GM21390 (cell line): ENCODE measurements around the gene CACNA1C.
A peak's percentile ranks its signal among the peaks of the same experiment; 100 is the strongest.
"Not testable (repeated sequence)": the region's sequence is repeated elsewhere in the genome, so short reads cannot be mapped to it uniquely, and the experiment has no call there.

Experiments
- ATAC-seq: cut with Tn5 transposase; IDR thresholded peaks from one replicate; pipeline ENCODE4 v1.9.1; 2021; ENCODE audit not compliant: unreplicated experiment

CACNA1C gene

DNA sequence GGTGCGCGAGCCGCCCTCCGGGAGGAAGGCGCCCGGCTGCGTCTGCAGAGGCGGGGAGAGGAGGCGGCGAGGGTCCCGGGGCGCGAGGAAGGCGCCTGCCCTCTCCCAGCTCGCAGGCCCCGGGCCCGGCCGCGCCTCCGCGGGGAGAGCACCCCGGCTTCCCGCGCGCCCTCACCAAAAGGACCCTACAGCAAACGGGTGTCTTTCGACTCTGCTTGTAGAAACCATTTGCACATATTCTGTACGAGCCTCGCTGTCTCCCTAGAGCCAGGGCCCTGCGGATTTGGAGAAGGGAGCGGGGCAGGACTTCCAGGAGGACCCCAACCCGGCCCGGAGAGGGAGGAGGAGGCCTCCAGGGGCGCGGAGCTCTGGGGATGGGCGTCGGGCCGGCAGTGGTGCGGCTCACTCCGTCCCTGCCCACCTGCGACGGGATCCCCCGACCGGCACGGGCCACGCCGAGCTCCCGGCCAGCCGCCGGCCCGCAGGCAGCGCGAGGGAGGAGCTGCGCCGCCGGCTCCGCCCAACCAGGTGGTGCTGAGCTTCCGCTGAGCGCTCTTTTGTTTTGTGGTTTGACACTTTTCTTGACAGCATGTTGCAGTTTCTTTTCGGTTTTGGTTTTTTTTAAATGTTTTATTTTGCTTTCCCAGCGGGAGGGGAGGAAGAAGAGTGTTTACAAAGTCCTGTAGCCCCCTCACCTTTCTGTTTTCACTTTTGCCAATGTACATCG is 638.7 kb downstream of the CACNA1C start:
- ATAC-seq = peak; percentile 80

DNA sequence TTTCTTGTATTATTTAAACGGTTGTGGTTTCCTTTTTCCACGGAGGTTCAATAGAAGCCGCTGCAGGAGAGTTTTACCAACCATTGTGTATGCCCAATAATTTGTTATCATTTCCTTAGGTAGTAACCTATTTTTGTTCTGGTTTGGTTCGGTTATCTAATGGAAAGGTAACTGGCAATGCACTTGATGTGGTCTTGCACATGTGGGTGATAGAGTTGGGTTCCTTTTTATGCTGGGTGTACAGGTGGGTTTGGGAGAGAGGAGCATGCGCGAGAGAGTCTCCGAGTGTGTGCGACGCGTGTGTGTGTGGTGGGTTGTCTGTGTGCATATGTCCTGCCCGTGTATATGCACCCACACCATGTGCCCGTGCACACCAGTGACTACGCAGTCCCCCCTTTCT is 639.3 kb downstream of the CACNA1C start:
- ATAC-seq = no peak

DNA sequence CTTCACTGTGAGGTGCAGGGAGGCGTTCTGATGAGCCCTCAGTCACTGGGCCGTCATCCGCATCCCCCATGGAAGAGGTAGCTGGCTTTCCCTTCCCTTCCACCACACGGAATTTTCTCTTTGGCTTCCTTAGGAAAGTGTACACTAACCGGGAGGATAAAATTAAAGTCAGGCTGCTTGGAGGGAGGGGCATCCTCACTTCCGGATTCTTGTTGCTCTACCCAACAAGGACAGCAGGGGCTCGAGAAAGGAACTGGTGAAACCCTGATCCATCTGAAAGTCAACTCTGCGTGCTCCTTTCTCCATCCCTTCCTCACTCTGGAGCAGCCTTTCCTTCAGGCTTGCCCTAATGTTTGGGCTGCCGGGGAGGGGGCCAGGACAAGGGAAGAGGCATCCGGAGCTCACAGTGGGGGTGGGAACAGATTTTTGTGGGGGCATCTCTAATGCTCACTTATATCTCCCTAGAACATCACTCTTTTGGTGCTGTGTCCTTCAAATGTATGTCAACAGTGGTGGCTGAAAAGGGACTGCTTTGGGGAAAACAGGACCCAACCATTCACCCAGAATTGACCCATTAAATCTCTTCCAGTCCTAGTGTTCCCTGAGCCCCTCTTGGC is 640.6 kb downstream of the CACNA1C start:
- ATAC-seq = no peak

DNA sequence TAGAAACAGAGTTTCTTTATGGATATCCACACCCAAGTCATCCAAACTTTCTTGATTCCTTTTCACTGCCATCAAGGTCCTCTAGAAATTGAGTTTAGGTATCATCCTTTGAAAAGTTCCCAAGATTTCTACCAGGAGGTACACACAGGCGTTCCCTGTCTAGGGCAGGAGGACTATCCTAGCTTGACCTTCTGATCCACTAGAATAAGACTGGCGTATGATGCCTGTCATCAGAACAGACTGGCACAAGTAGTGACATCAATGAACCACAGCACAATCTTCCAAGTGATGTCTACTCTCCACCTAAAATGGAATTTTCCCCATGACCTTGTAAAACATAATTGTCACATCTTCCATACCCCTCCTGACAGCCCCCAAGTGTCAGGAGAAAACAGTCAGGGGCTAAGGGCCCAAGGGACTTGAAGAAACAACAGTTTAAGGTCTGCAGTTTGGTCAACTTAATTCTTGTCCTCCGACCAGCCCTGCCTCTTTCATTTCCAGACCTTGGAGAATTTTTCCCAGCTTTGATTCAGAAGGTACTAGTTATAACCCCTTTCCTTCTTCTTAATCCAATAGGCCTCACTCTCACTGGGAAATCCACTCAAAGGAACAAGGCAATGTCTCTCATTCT is 641.3 kb downstream of the CACNA1C start:
- no peak for ATAC-seq

DNA sequence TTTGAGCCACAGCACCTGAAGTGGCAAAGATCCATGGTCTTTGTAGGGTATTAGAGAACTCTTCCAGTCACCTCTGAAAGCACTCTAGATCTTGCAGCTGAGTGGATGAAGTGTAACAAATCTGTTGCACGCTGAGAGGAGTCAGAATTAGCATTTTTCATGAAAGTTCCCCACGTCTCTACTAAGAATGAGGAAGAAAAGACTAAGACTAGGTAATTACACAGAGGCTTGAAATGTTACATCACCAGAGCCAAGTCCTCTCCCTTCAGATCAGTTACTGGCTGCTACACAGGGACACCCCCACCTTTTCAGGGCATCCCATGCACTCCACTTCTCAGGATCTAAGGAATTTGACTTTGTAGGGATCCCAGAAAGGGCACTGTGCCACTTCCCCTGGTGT is 643.3 kb downstream of the CACNA1C start:
- ATAC-seq = no peak

DNA sequence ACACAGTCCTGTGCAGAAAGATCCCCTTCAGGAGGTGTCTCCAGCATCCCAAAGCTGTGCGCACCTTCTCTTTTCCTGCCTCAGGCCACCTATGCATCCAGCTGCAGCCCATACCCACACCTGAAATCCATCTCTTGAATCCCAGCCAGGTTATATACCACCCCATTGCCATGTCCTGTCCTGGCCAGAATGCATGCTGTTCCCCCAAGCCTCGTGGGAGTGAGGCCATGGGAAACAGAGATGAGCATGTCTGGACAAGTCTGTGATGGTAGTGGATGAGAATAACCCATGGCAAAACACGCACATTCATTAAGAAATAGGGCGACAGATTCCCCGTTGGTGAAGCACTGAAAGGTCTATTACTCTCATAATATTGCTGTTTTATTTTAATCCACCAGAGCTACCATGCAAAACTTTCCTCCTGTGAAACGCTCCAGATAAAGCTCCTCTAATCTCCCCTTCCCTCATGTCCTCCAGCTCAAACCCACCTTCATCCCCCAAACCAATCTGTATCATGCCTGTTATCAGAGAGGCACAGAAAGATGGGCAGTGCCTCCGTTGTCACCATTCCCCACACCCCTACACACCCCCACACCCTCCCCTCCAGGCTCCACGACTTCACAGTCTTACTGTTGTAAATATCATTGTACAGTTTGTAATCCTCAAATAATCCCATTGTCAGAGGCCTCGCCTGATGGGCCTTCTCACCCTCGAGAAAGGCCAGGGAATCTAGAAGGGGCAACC is 644.4 kb downstream of the CACNA1C start:
- ATAC-seq = no peak

DNA sequence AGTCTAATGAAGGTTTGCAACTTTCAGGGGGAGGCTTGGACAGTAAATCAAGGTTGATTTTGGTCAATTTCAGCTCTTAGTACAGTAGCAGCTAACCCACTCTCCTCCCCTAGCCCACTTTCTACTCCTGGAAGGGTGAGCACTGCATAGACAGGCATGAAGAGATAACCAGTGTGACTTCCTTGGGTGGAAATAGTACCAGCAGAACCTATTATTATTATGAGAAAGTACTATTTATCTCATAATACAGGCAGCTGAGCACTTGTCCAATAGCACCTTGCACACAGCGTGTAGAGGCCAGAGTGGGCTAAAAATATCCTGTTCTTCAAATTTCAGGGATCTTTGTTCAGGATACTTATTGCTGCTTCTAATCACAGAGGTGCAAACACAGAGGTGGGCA is 645.8 kb downstream of the CACNA1C start:
- ATAC-seq = no peak

DNA sequence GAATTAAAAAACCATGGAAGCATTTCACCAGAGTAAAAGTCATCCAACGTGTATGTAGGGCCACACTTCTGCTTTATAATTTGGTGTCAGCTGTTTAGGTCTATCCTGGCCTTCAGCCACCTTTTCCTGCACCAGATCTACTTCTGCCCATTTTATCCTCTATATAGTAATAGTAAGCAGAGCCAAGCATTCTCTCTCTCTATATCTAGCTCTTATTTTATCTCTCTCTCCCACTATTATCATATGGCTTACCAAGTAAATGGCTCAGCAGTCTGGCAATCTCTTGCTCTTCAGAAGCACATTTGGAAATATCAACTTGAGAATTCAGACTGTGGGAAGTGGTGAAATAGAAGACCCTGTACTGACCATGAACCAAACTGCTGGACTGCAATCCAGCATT is 657.9 kb downstream of the CACNA1C start:
- ATAC-seq = no peak

DNA sequence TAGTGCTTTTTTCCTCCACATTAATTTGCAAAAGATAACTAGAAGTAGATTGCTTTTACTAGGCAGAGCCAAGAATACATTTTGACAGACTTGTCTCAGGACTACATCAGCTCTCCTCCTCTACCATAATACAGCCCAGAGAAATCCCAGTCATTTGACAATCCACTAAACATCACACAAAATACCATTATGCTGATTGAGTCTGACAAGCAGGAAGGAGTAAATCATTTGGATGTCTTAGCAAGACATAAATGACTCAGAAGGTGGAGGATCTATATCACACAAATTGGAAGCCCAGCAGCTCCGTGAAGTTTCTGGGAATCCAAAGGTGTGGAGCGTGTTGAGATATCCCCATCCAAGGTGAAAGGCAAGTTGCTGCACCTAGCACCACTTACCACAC is 666.6 kb downstream of the CACNA1C start:
- no peak for ATAC-seq

DNA sequence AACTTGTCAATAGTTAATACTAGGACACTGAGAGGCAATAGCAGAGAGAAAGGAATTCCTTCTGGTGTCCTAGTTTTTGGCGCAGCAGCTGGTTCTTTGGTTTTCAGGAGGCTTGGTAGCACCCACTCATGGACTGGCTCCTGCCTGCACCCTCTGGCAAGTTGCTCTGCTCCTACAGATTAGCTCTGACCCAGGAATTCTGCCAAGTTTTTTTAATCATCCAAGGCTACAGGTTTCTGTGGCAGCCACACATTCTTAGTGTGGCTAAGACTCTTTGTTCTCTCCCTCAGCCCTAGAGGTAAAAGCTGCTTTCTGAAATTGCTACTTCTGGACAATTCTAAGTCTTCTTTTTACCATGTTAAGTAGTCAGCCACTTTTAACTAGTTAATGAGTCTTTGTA is 670.0 kb downstream of the CACNA1C start:
- ATAC-seq = no peak

DNA sequence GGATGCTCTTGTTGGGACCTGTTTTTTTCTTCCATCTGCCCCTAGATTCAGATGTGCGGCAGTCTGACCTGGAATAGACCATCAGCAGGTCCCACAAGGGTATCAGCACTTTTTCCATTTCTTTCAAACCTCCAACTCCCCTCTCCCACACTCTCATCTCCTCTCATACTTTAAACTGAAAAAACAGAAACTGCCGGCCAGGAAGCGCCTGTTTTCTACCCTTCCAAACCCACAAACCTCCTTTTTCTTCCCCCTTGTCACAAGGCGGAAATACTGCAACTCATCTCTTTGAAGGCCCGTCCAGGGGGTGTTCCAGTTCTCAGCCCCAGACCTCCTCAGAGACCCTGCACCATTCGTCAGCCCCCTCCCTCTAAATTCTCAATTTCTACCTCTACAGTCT is 679.5 kb downstream of the CACNA1C start:
- no peak for ATAC-seq

DNA sequence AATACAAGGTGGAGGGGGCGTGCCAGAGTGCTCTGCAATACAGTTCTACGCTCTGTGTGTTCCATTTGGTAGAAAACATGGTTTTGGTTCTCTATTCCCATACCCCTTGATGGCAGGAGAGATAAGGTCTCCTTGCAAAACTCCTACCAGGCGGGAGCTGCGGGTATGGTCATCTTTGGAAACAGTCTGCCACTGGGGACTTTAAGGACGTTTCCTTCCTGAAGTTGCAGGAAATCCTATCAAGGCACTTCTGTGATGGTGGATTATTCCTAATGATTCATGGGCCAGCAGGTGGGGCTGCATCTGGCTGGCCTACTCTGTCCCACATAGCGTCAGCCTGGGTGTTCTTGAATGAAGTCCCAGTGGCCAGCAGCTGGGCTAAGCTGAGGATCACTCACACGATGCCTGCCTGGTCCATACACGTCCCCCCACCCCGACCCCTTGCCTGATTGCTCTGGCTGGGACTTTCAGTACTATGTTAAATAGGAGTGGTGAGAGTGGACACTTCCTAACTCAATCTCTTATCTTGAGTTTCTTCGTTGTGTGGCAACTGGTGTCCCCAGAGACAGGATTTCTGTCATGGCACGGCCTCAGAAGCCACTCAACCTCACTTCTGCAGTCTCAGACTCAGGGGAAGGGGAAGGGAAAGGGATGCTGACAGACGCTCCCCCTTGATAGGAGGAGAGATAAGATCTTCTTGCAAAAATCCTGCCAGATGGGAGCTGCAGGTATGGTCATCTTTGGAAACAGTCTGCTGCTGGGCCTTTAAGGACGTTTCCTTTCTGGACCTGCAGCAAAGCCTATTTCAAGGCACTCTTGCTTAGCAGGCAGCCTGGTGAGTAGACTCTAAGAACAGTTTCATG is 680.9 kb downstream of the CACNA1C start:
- no peak for ATAC-seq

DNA sequence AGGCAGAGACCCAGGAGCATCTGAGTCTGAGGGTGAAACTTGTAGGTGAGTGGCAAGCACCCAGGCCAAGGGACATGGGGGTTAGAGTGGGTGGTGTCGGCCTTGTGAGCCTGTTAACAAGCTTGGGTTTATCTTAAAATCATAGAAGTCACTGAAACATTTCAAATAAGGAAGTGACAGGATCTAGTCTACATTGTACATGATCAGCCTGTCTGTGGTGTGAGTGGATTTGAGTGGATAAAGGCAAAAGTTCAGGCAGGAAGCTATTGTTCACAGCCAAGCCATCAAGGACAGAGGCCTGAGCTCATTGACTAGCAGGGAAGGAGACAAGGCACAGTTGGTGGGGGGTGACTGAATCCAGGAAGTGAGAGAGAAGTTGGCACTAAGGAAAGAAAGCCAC is 682.6 kb downstream of the CACNA1C start:
- no peak for ATAC-seq

DNA sequence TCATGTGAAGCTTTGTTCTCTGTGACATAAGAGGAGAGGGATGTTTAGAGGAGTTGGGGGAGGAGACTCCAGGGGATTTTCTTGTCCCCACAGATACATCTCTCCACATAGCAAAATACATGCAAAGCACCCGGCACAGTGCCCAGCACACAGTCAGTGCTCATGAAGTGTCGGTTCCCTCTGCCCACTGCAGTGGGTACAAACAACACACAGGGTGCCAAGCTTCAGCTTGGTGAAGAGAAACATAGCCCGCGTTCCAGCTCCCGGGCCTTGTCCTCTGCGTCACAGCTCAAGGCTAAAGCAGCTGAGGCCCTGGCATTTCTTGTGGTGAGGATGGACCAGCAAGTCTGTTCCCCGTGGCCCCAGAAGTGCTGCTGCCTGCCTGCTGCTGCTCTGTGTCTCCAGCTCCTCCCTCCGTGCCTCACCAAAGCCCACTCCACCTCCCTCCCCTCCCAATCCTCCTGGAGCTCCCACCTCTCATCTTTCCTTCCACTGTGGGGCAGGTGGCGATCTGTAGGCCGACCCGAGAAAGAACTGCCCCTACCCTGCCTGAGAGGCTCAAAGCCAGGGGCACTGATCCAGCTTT is 685.0 kb downstream of the CACNA1C start:
- no peak for ATAC-seq

DNA sequence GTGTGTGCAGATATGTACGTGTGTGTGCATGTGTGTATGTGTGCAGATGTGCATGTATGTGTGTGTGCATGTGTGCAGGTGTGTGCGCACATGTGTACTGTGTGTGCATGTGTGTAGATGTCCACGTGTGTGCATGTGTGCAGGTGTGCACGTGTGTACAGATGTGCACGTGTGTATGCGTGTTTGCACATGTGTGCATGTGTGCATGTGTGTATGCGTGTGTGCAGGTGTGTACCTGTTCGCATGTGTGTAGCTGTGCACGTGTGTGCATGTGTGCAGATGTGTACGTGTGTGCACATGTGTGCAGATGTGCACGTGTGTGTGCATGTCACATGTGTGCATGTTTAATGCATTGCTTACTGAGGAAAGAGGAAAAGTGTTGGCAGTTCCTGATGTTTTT is 686.3 kb downstream of the CACNA1C start:
- no peak for ATAC-seq

DNA sequence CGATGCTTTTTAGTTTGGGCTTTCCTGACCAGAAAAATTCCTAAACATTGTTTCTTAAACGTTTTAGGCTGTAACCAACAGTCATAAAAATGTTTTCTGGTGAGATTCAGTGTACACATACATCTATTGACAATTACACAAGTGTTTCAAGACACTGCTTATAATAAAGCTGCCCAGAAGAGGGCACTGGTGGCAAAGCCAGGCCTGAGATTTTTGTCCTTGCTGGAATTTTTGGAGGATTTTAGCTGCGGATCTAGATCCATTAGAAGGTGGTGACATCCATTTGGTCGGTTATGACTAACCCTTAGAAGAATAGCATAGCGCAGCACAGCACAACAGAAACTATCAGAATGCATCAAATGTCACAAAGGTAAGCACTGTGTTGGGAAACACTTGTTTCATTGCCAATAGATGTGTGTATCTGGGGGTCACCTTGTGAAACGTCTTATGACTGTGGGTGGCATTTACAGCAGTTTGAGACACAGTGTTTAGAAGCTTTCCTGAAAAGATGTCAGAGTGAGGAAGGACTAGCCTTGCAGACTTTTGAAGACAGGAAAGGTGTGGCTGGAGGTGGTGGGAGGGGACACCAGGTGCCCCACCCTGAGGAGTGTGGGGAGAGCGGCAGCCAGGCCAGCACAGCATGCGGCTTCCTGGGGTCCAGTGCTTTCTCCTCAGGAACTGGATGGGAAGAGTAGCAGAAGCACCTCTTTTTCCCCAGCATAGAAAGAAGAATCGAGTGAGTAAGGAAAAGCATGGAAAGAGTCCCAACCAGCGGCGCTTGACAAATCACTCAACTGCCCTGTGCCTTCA is 687.2 kb downstream of the CACNA1C start:
- ATAC-seq = no peak

DNA sequence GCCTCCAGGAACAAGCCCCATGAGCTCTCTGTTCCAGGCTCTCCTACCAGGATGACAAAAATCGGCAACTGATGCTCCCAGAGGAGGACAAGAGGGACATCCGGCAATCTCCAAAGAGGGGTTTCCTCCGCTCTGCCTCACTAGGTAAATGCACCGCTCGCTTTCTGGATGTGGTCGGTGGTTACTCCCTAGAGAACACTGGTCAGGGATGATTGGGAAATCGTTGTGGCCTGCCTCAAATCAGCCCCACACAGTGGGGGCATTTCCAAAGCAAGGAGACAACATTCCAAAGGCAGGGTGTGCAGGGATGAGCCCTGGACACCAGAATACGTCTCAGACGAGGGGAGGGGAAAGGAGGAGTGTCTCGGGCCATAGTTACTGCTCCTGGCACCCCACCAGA is 689.2 kb downstream of the CACNA1C start:
- ATAC-seq = not testable (repeated sequence)

DNA sequence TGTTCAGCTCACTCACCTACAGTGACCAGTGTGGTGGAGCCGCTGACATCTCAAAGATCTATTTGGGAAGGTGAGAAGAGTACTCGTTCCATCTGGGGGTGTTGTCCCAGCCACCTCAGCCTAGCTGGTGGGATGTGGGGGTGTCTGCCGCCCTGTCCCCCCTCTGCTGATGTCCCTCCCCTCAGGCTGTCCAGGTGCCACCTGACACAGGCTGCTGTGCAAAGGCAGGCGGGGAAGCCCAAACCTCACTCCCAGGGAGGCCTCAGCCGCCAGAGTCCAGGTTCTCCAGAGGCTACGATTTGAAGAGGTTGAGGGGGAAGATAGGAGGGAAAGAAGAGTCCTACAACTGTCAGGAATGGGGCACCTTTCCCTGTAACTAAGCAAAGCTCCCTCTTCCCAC is 690.7 kb downstream of the CACNA1C start:
- no peak for ATAC-seq

DNA sequence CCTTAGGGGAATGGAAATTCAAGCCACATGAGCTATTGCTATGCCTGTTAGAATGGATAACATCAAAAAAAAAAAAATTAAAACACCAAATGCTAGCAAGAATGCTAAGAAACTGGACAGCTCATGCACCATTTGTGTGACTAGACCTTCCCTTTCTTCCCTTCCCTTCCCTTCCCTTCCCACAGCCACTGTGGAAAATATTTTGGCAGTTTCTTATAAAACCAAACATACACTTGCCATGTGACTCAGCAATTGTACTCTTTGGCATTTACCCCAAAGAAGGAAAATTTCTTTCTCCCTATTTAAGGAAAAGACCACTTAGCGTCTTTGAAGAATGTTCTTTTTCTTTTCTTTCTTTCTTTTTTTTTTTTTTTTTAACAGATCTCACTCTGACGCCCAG is 692.9 kb downstream of the CACNA1C start:
- no peak for ATAC-seq
